SU-DHL-6 (cell line): ENCODE data around the gene GSK3B.

Source experiments
- EZH2phosphoT487 ChIP-seq: fragments of 200-600 bp; sonication (generic), shearing (Covaris generic); conservative IDR thresholded peaks from 2 replicates; pipeline ENCODE4 v1.6.1; 2018; ENCODE audit warnings: mild to moderate bottlenecking, antibody characterized with exemption, low read length, moderate library complexity, mixed read lengths
- TF ChIP-seq, protein P1 (sequence below): fragments of 200-600 bp; sonication (generic); IDR thresholded peaks from one replicate; pipeline ENCODE4 v1.5.1; 2017; ENCODE audit warnings: antibody characterized with exemption, mild to moderate bottlenecking, low read length, moderate library complexity; ENCODE audit not compliant: insufficient read depth, poor library complexity, severe bottlenecking

DNA sequence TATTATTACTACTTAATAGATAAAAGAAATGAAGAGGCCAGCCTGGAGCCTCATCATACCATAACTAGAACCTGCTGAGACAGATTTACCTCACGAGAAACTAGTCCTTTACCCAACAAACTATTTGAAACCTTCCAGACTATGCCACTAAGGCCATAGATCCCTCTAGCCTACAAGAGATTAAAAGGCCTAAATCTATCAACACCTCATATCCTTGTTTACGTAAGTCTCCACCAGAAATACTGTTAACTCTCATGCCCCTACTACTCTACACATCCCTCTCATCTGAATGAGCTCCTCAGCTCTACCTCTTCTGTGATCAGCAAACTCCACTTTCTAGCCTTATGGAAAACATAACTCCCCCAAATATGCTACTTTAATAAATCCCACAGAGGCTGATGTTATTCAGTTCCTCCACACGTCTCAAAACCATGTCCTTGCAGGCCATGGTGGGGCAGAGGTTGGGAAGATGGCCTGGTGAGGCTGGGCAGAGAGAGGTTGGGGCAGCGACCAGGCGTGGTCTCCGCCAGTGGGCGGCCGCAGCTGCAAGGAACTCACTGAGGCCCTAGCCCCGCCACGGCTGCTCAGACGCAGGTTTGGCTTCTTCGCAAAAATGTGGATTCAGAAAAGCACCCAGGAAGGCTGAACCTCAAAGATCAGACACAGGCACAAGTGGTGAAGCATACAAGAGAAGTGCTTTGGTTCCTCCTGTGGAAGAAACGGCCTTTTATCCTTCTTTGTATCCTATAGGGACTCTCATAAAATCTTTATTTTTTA lies 65.8 kb downstream of the GSK3B start:
- TF ChIP-seq, protein P1, sequence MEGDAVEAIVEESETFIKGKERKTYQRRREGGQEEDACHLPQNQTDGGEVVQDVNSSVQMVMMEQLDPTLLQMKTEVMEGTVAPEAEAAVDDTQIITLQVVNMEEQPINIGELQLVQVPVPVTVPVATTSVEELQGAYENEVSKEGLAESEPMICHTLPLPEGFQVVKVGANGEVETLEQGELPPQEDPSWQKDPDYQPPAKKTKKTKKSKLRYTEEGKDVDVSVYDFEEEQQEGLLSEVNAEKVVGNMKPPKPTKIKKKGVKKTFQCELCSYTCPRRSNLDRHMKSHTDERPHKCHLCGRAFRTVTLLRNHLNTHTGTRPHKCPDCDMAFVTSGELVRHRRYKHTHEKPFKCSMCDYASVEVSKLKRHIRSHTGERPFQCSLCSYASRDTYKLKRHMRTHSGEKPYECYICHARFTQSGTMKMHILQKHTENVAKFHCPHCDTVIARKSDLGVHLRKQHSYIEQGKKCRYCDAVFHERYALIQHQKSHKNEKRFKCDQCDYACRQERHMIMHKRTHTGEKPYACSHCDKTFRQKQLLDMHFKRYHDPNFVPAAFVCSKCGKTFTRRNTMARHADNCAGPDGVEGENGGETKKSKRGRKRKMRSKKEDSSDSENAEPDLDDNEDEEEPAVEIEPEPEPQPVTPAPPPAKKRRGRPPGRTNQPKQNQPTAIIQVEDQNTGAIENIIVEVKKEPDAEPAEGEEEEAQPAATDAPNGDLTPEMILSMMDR = no peak
- TF ChIP-seq EZH2phosphoT487 = no peak
